Loucy (cell line): Measurements from ENCODE around the gene RNPS1.

Source experiments
- H2AFZ ChIP-seq: fragments of 200-600 bp; sonication (generic); 2 replicates; pipeline ENCODE4 v1.6.0; 2016; ENCODE audit warnings: antibody characterized with exemption, mild to moderate bottlenecking, low read length, moderate library complexity
- H3F3A ChIP-seq: fragments of 200-600 bp; 2 replicates; pipeline ENCODE4 v1.6.0; 2016; ENCODE audit warnings: antibody characterized with exemption, low read depth, mild to moderate bottlenecking
- H3K27me3 ChIP-seq: fragments of 200-600 bp; sonication (generic); 2 replicates; pipeline ENCODE4 v1.6.1; 2014; ENCODE audit warnings: low read length, mild to moderate bottlenecking; ENCODE audit not compliant: insufficient read depth, poor library complexity, severe bottlenecking
- H3K36me3 ChIP-seq: fragments of 200-600 bp; sonication (generic); 2 replicates; pipeline ENCODE4 v1.6.1; 2016; ENCODE audit warnings: low read length; ENCODE audit not compliant: insufficient read depth
- H3K4me1 ChIP-seq: fragments of 200-600 bp; sonication (generic); 2 replicates; pipeline ENCODE4 v1.5.1; 2014; ENCODE audit warnings: low read length, mild to moderate bottlenecking; ENCODE audit not compliant: insufficient read depth, poor library complexity, severe bottlenecking
- H3K4me2 ChIP-seq: fragments of 200-600 bp; sonication (generic); 2 replicates; pipeline ENCODE4 v1.6.0; 2014; ENCODE audit warnings: antibody characterized with exemption, low read length, low read depth, mild to moderate bottlenecking; ENCODE audit not compliant: poor library complexity, severe bottlenecking
- H3K4me3 ChIP-seq: fragments of 200-600 bp; sonication (generic); 2 replicates; pipeline ENCODE4 v1.5.1; 2014; ENCODE audit warnings: low read length, mild to moderate bottlenecking, mixed read lengths; ENCODE audit not compliant: poor library complexity, severe bottlenecking
- H3K79me2 ChIP-seq: fragments of 200-600 bp; sonication (generic); 2 replicates; pipeline ENCODE4 v1.6.1; 2014; ENCODE audit warnings: low read length; ENCODE audit not compliant: insufficient read depth
- H3K9ac ChIP-seq: fragments of 200-600 bp; sonication (generic); 2 replicates; pipeline ENCODE4 v1.6.0; 2014; ENCODE audit warnings: mild to moderate bottlenecking, low read depth, low read length, moderate library complexity; ENCODE audit not compliant: poor library complexity, severe bottlenecking
- H3K9me2 ChIP-seq: fragments of 200-600 bp; sonication (generic); replicated peaks from 2 replicates; pipeline ENCODE4 v1.6.1; 2016; ENCODE audit warnings: low read depth, low read length, mixed read lengths
- H3K9me3 ChIP-seq: fragments of 200-600 bp; sonication (generic); 2 replicates; pipeline ENCODE4 v1.6.1; 2014; ENCODE audit warnings: mild to moderate bottlenecking, antibody characterized with exemption, low read length, low read depth; ENCODE audit not compliant: insufficient read depth
- H4K20me1 ChIP-seq: fragments of 200-600 bp; sonication (generic); 2 replicates; pipeline ENCODE4 v1.6.0; 2014; ENCODE audit warnings: antibody characterized with exemption, low read length, mild to moderate bottlenecking; ENCODE audit not compliant: insufficient read depth, poor library complexity, severe bottlenecking
- EZH2phosphoT487 ChIP-seq: fragments of 200-600 bp; IDR thresholded peaks from 2 replicates; pipeline ENCODE4 v1.6.1; 2018; ENCODE audit warnings: antibody characterized with exemption, mild to moderate bottlenecking, moderate library complexity, borderline replicate concordance
- TF ChIP-seq, protein P1 (sequence below): fragments of 200-600 bp; sonication (generic); conservative IDR thresholded peaks from 2 replicates; pipeline ENCODE4 v1.5.1; 2014; ENCODE audit warnings: mild to moderate bottlenecking, antibody characterized with exemption, low read length

The RNPS1 gene

GRCh38 chr16:2299915-2300192, 31.9 kb upstream of the RNPS1 start:
- no peaks in the 10 kb centered on the region for H3F3A ChIP-seq
- H3K4me3 ChIP-seq, result no peak overlapping the region
- no peaks in the 10 kb centered on the region for H4K20me1 ChIP-seq
- no peaks in the 10 kb centered on the region for H3K27me3 ChIP-seq
- H3K9me2 ChIP-seq, result no peaks in the 10 kb centered on the region
- no peaks in the 10 kb centered on the region for H3K36me3 ChIP-seq
- H3K9me3 ChIP-seq, result no peaks in the 10 kb centered on the region
- H3K4me1 ChIP-seq, result peaks cover 13% of the 10 kb centered on the region
- no peak overlapping the region for H2AFZ ChIP-seq
- no peak overlapping the region for H3K4me2 ChIP-seq
- no peak for TF ChIP-seq EZH2phosphoT487
- TF ChIP-seq, protein P1, sequence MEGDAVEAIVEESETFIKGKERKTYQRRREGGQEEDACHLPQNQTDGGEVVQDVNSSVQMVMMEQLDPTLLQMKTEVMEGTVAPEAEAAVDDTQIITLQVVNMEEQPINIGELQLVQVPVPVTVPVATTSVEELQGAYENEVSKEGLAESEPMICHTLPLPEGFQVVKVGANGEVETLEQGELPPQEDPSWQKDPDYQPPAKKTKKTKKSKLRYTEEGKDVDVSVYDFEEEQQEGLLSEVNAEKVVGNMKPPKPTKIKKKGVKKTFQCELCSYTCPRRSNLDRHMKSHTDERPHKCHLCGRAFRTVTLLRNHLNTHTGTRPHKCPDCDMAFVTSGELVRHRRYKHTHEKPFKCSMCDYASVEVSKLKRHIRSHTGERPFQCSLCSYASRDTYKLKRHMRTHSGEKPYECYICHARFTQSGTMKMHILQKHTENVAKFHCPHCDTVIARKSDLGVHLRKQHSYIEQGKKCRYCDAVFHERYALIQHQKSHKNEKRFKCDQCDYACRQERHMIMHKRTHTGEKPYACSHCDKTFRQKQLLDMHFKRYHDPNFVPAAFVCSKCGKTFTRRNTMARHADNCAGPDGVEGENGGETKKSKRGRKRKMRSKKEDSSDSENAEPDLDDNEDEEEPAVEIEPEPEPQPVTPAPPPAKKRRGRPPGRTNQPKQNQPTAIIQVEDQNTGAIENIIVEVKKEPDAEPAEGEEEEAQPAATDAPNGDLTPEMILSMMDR, result no peak
- H3K79me2 ChIP-seq, result no peaks in the 10 kb centered on the region
- H3K9ac ChIP-seq, result no peak overlapping the region

DNA sequence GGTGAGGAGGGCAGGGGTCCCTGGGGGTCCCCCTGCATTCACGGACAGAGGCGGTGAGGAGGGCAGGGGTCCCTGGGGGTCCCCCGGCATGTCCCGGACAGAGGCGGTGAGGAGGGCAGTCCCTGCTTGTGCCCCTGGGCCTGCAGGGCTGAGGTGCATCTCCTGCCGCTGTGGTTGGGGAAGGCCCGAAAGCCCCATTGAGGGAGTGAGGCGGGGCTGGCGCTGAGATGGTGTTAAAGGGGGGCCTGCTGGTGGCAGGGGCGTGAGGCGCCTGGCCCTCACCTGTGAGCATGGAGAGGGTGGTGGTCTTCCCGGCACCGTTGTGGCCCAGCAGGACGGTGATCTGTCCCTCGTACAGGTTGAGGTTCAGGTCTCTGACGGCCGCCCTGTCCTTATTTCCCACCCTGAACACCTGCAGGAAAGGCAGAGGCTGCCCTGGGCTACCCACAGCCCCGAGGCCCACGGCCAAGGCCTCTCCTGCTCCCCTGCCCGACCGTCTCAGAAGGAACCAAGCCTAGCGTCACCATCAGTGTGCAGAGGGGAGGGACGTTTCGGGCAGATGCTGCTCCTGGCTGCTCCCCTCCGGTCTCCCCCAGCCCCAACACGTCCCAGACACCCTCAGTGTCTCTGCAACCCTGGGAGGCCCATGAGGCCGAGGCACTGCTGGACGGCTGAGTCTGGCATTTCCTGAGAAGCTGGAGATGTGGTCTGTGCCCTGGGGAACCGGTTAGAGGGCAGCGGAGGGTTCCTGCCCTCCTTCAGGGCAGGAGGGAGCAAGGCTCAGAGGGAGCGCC, 31.4 kb upstream of the RNPS1 start:
- Histone ChIP-seq H3K4me1 (peaks cover 13% of the 10 kb centered on the region), H3K9ac (no peak overlapping the region), H3K4me3 (no peak overlapping the region), H4K20me1 (no peaks in the 10 kb centered on the region), H3K27me3 (no peaks in the 10 kb centered on the region), H2AFZ (no peak overlapping the region), H3F3A (no peaks in the 10 kb centered on the region), H3K79me2 (no peaks in the 10 kb centered on the region), H3K9me2 (no peaks in the 10 kb centered on the region), H3K4me2 (no peak overlapping the region), H3K36me3 (no peaks in the 10 kb centered on the region), H3K9me3 (no peaks in the 10 kb centered on the region)
- TF ChIP-seq, protein P1, result no peak
- no peak for TF ChIP-seq EZH2phosphoT487

GRCh38 chr16:2298621-2299020, 30.7 kb upstream of the RNPS1 start:
- TF ChIP-seq, protein P1, result no peak
- TF ChIP-seq EZH2phosphoT487, result no peak
- Histone ChIP-seq H3K27me3 (no peaks in the 10 kb centered on the region), H3F3A (no peaks in the 10 kb centered on the region), H3K4me3 (no peak overlapping the region), H3K9me2 (no peaks in the 10 kb centered on the region), H3K9ac (no peak overlapping the region), H3K9me3 (no peaks in the 10 kb centered on the region), H3K79me2 (no peaks in the 10 kb centered on the region), H3K36me3 (no peaks in the 10 kb centered on the region), H3K4me1 (peaks cover 13% of the 10 kb centered on the region), H3K4me2 (no peak overlapping the region), H2AFZ (no peak overlapping the region), H4K20me1 (no peaks in the 10 kb centered on the region)
